HCT116 (cell line): Measurements from ENCODE around the gene ADIRF. TPM values are rescaled to one million over a fixed set of nuclear protein-coding genes. Genes with fewer than 3 reads are reported as not detected.

Experiments
- ATAC-seq: fragments of 200-7000 bp; cut with Tn5 transposase; 2 replicates; pipeline ENCODE4 v1.9.1; 2020; ENCODE audit warnings: mild to moderate bottlenecking, moderate library complexity
- BruUV-seq: library from RNA; stranded (reverse); fragments of 400-500 nt; replicated peaks from 2 replicates; lab custom pipeline; 2021; lab: Mats Ljungman, UMichigan
- CTCF ChIA-PET: fragments of 300-600 bp; sonication (Branson Sonifier 250); formaldehyde crosslinking; loops from one replicate; lab custom pipeline; 2021; ENCODE audit warnings: antibody characterized with exemption; lab: Charles Lee
- POLR2A ChIA-PET: fragments of 300-600, 350-600 bp; sonication (Branson Sonifier 250); formaldehyde crosslinking; loops from one replicate; lab custom pipeline; 2021; ENCODE audit warnings: antibody characterized with exemption; lab: Charles Lee
- RAD21 ChIA-PET, 2 experiments: fragments of 300-600 bp; sonication (Branson Sonifier 250); formaldehyde crosslinking; loops; one replicate each; lab custom pipeline; 2023; ENCODE audit warnings: low total read pairs in 2 of 2; ENCODE audit not compliant: uncharacterized antibody in 2 of 2, unreplicated experiment in 2 of 2, low non-redundant PET in 1 of 2; lab: Charles Lee
- DNase-seq: peaks from one replicate; pipeline ENCODE4 v3.0.0-alpha.2; 2010; ENCODE audit warnings: low read depth, low spot score
- H2AFZ ChIP-seq: fragments of 200-600 bp; shearing (Covaris generic), sonication (generic); 2 replicates; pipeline ENCODE4 v1.6.1; 2017; ENCODE audit warnings: low read depth, mixed run types, mixed read lengths, antibody characterized with exemption, low read length; ENCODE audit not compliant: poor library complexity, severe bottlenecking
- H3K27ac ChIP-seq: 2 replicates; pipeline ENCODE4 v1.5.1; 2012; ENCODE audit warnings: low read depth, low read length
- H3K27me3 ChIP-seq: fragments of 200-600 bp; sonication (generic); 2 replicates; pipeline ENCODE4 v1.6.1; 2016; ENCODE audit warnings: mixed run types, low read length, mixed read lengths; ENCODE audit not compliant: insufficient read depth
- H3K36me3 ChIP-seq, 2 experiments: fragments of 200-500 bp in 1 of 2; fragments of 200-600 bp in 1 of 2; sonication (Bioruptor generic) in 1 of 2; sonication (generic) in 1 of 2; 2 replicates each; pipeline versions ENCODE4 v1.5.1 to v1.6.1; 2014 to 2016; ENCODE audit warnings: low read length in 2 of 2, inconsistent platforms in 1 of 2, mixed read lengths in 1 of 2, mixed run types in 1 of 2; ENCODE audit not compliant: insufficient read depth in 2 of 2, control insufficient read depth in 1 of 2
- H3K4me1 ChIP-seq, 2 experiments: fragments of 200-600 bp in 1 of 2; sonication (generic) in 1 of 2; 2 replicates each; pipeline versions ENCODE4 v1.5.1 to v1.6.1; 2012 to 2017; ENCODE audit warnings: low read length in 2 of 2, inconsistent platforms in 1 of 2, mild to moderate bottlenecking in 1 of 2, mixed read lengths in 1 of 2, mixed run types in 1 of 2, moderate library complexity in 1 of 2; ENCODE audit not compliant: insufficient read depth in 2 of 2, control insufficient read depth in 1 of 2
- H3K4me2 ChIP-seq: fragments of 200-600 bp; sonication (generic); 2 replicates; pipeline ENCODE4 v1.6.1; 2017; ENCODE audit warnings: mixed run types, low read length, mixed read lengths
- H3K4me3 ChIP-seq, 2 experiments: fragments of 200-600 bp in 1 of 2; sonication (generic) in 1 of 2; replicated peaks in 1 of 2; 2 replicates each; pipeline ENCODE4 v1.5.1; 2011 to 2016; ENCODE audit warnings: low read length in 2 of 2, control low read depth in 1 of 2, low read depth in 1 of 2, mild to moderate bottlenecking in 1 of 2, mixed read lengths in 1 of 2, mixed run types in 1 of 2
- H3K79me2 ChIP-seq: fragments of 200-600 bp; sonication (generic); 2 replicates; pipeline ENCODE4 v1.6.1; 2017; ENCODE audit warnings: mild to moderate bottlenecking, mixed run types, low read length, moderate library complexity, mixed read lengths; ENCODE audit not compliant: insufficient read depth
- H3K9ac ChIP-seq: fragments of 200-600 bp; sonication (generic); 2 replicates; pipeline ENCODE4 v1.6.1; 2016; ENCODE audit warnings: low read length, mixed read lengths
- H3K9me2 ChIP-seq: fragments of 200-600 bp; sonication (generic), shearing (Covaris generic); 2 replicates; pipeline ENCODE4 v1.6.1; 2017; ENCODE audit warnings: mixed run types, mild to moderate bottlenecking, moderate library complexity; ENCODE audit not compliant: insufficient read depth
- H3K9me3 ChIP-seq, 2 experiments: fragments of 200-500 bp in 1 of 2; fragments of 200-600 bp in 1 of 2; sonication (Bioruptor generic) in 1 of 2; sonication (generic) in 1 of 2; 2 replicates each; pipeline ENCODE4 v1.6.1; 2014 to 2017; ENCODE audit warnings: low read length in 2 of 2, mixed read lengths in 2 of 2, inconsistent platforms in 1 of 2, low read depth in 1 of 2, mild to moderate bottlenecking in 1 of 2, mixed run types in 1 of 2, moderate library complexity in 1 of 2; ENCODE audit not compliant: control insufficient read depth in 1 of 2, insufficient read depth in 1 of 2
- H4K20me1 ChIP-seq: fragments of 200-600 bp; sonication (generic), shearing (Covaris generic); 2 replicates; pipeline ENCODE4 v1.6.1; 2017; ENCODE audit warnings: mixed run types, mild to moderate bottlenecking, moderate library complexity; ENCODE audit not compliant: insufficient read depth
- CEBPB ChIP-seq: IDR thresholded peaks from 2 replicates; pipeline ENCODE4 v1.6.1; 2012; ENCODE audit warnings: low read depth
- EGR1 ChIP-seq: IDR thresholded peaks from 2 replicates; pipeline ENCODE4 v1.6.1; 2012; ENCODE audit warnings: low read depth
- POLR2A ChIP-seq: IDR thresholded peaks from 2 replicates; pipeline ENCODE4 v1.7.0; 2011; ENCODE audit warnings: borderline replicate concordance; ENCODE audit not compliant: insufficient read depth, insufficient read length; ENCODE audit errors: extremely low read depth
- SP1 ChIP-seq: IDR thresholded peaks from 2 replicates; pipeline ENCODE4 v1.6.1; 2012; ENCODE audit warnings: low read depth
- TCF7L2 ChIP-seq: IDR thresholded peaks from 2 replicates; pipeline ENCODE4 v1.7.0; 2011; ENCODE audit warnings: borderline replicate concordance, inconsistent platforms; ENCODE audit not compliant: insufficient read depth, insufficient read length; ENCODE audit errors: extremely low read depth
- YY1 ChIP-seq: IDR thresholded peaks from 2 replicates; pipeline ENCODE4 v1.6.1; 2011; ENCODE audit warnings: low read length, low read depth, moderate library complexity, mild to moderate bottlenecking; ENCODE audit not compliant: insufficient replicate concordance; ENCODE audit errors: extremely low read depth
- ZFX ChIP-seq: fragments of 450-650 bp; IDR thresholded peaks from 2 replicates; pipeline ENCODE4 v1.6.1; 2017
- ZNF274 ChIP-seq: fragments of 200-500 bp; sonication (Bioruptor generic); IDR thresholded peaks from 2 replicates; pipeline ENCODE4 v1.6.1; 2014; ENCODE audit warnings: mild to moderate bottlenecking, low read depth, low read length, inconsistent platforms
- intact Hi-C: fragments of 100-400 bp; cut with micrococcal nuclease; formaldehyde crosslinking; loops from 2 replicates; pipeline ENCODE4 v1.10.0; 2022
- total RNA-seq: library from RNA; stranded (reverse); gene quantifications from one replicate; pipeline ENCODE4 v1.2.1, GENCODE V29; 2021; ENCODE audit not compliant: unreplicated experiment
- TF ChIP-seq, protein P1 (sequence below): IDR thresholded peaks from 2 replicates; pipeline ENCODE4 v1.6.1; 2012
- TF ChIP-seq, protein P2 (sequence below): IDR thresholded peaks from 2 replicates; pipeline ENCODE4 v1.6.1; 2011; ENCODE audit warnings: mild to moderate bottlenecking, low read length, moderate library complexity; ENCODE audit not compliant: insufficient replicate concordance; ENCODE audit errors: extremely low read depth
- TF ChIP-seq, protein P3 (sequence below): IDR thresholded peaks from 2 replicates; pipeline ENCODE4 v1.6.1; 2012

The ADIRF gene
- total RNA-seq, 1 experiment from 2014 or later = 448 TPM

DNA sequence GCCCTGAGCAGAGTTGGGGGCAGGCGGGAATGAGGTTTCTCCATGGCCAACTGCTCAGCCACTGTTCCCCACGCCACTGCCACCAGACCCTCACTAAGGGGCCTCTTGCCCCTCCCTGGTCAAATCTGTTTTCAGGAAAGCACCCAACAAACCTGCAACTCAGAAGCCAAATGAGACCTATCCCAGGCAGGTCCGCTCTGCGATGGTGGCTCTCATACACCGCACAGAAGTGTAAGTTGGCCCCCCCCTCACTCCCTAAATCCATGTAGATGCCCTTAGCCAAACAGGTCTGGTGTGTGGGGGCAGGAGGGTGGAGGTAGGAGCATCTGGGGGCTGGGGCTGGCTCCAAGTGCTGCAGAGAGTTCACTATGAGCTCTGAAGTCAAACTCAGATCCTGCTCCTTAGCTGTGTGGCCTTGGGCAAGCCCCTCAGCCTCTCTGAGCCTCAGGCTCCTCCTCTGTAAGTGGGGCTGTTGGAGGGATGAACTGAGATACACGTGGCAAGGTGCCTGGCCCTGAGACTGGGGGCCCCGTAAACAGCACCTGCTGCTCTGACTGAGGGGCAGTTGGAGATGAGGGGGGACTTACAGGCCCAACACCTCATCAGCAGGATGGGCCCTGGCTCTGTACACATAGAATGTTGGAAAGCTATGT, 12.0 kb upstream of the ADIRF start:
- no peaks in the 10 kb centered on the region for H3K9me2 ChIP-seq
- DNase-seq (no peak), ATAC-seq (no peak)
- no peak overlapping the region for H3K4me2 ChIP-seq
- ChIA-PET CTCF (interaction anchor here (1.9 kb wide), 1 partner anchor 10 kb away, joined by 7 read pairs; no protein-coding TSS in a partner anchor), POLR2A (interaction anchor here (5.7 kb wide), 1 partner anchor 12 kb away, joined by 58 read pairs; the partner anchor contains the start of gene ADIRF), RAD21 (no interaction called here)
- H3K4me3 ChIP-seq = no peak overlapping the region
- peaks cover 44 to 70% of the 10 kb centered on the region in 2 experiments for H3K4me1 ChIP-seq
- peaks cover 8% of the 10 kb centered on the region; the same call in 1 of the 2 replicates for H3K79me2 ChIP-seq
- no peak overlapping the region for H2AFZ ChIP-seq
- H3K27ac ChIP-seq = no peak overlapping the region
- no peaks in the 10 kb centered on the region for H4K20me1 ChIP-seq
- H3K9ac ChIP-seq = no peak overlapping the region
- no TSS peak for BruUV-seq
- intact Hi-C loops = no loop called here
- TF ChIP-seq CEBPB (no peak), EGR1 (no peak), YY1 (no peak), ZFX (no peak), POLR2A (no peak), ZNF274 (no peak), TCF7L2 (no peak), SP1 (no peak)
- TF ChIP-seq, protein P1, sequence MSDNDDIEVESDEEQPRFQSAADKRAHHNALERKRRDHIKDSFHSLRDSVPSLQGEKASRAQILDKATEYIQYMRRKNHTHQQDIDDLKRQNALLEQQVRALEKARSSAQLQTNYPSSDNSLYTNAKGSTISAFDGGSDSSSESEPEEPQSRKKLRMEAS = no peak
- TF ChIP-seq, protein P2, sequence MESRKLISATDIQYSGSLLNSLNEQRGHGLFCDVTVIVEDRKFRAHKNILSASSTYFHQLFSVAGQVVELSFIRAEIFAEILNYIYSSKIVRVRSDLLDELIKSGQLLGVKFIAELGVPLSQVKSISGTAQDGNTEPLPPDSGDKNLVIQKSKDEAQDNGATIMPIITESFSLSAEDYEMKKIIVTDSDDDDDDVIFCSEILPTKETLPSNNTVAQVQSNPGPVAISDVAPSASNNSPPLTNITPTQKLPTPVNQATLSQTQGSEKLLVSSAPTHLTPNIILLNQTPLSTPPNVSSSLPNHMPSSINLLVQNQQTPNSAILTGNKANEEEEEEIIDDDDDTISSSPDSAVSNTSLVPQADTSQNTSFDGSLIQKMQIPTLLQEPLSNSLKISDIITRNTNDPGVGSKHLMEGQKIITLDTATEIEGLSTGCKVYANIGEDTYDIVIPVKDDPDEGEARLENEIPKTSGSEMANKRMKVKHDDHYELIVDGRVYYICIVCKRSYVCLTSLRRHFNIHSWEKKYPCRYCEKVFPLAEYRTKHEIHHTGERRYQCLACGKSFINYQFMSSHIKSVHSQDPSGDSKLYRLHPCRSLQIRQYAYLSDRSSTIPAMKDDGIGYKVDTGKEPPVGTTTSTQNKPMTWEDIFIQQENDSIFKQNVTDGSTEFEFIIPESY = no peak
- TF ChIP-seq, protein P3, sequence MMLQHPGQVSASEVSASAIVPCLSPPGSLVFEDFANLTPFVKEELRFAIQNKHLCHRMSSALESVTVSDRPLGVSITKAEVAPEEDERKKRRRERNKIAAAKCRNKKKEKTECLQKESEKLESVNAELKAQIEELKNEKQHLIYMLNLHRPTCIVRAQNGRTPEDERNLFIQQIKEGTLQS = no peak
- H3K36me3 ChIP-seq = no peaks in the 10 kb centered on the region
- peaks cover 0 to 4% of the 10 kb centered on the region in 2 experiments; a peak in 1 of 4 replicates for H3K9me3 ChIP-seq
- H3K27me3 ChIP-seq = no peaks in the 10 kb centered on the region
